GM19035 (cell line): ENCODE data around the gene PTGS1.

Source experiments
- ATAC-seq: cut with Tn5 transposase; IDR thresholded peaks from one replicate; pipeline ENCODE4 v1.9.1; 2021; ENCODE audit not compliant: unreplicated experiment

Gene PTGS1

DNA sequence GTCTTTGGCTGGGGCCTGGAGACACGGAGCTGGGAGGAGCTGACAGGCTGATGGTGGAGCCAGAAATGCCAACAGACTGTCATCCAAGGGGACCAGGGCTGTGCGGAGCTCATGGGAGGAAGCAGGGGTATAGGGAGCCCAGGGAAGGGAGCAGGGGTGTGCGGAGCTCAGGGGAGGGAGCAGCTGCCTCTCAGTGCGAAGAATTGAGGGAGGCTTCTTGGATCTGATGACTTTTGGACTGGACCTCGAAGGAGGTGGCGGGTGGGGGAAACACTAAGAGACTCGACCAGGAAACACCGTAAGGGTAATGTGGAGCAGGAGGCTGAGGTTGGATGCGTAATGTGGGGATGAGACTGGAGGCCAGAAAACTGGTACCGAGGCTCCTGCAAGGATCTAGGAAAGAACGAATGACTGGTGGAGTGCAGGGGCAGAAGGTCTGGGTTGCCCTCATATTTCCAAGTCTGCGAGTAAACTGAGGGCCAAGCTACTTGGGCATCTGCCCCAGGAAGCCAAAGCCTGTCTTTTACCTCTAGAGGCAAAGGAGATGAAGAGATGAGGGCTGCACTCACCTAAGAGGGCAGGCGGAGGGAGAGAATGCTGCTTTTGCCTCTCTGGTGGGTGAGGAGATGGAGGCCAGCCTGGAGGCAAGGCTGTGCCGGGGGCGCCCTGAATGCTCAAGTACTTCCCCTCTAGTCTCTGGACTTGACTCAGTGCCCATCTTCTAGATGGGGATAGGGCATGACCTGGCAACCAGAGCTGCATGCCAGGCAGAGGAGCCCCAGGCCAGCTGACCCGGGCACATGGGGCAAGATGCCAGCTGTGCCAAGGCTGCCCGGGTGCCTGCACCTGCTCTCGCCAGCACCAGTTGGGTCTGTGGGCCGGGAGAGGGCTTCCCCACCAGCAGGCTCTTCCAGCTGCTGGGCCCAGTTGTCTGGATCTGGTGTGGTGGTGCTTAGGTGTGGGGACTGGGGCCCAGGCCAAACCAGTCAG, 2.3 kb downstream of the PTGS1 start:
- no peak for ATAC-seq

DNA sequence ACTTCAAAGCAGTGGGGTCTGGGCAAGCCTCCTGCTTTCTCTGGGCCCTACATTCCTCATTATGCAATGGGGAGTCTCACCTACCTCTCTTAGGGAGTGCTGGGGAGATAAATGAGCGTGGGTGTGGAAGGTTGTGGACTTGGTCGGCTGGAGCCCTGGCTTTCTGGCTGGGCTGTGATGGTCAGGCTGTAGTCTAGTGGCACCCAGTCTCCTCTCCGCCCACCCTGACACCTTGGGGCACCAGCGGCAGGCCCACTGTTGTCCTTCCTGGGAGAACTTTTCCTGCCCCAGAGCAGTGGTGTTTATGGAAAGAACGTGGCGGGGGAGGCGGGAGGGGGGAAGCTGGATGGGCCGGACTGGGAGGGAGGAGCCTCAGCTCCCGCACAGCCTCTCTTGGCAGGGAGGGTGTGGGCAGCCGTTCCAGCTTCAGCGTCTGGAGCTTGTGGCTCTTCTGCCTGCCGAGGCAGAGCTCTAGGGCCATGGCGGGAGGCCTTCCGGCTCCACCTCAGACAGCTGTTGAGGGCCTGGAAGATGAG, 4.1 kb downstream of the PTGS1 start:
- ATAC-seq: no peak

DNA sequence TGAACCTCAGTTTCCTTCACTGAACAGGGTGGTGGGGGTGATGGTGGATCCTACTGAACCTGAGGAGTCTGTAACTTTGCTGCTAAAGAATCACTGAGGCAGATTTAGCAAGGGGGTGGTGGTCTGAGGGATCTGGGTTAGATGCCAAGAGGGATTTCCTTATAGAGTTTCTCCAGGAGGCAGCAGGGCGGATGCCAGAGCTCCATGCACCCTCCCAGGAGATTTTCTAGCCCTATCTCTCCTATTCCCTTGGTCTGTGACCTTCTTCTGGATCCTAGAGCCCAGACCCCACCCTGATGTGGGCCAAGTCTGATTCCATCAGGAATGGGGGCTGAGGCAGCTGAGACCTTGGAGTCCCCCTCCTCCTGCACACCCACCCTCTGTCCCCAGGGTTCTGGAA, 6.0 kb downstream of the PTGS1 start:
- no peak for ATAC-seq

DNA sequence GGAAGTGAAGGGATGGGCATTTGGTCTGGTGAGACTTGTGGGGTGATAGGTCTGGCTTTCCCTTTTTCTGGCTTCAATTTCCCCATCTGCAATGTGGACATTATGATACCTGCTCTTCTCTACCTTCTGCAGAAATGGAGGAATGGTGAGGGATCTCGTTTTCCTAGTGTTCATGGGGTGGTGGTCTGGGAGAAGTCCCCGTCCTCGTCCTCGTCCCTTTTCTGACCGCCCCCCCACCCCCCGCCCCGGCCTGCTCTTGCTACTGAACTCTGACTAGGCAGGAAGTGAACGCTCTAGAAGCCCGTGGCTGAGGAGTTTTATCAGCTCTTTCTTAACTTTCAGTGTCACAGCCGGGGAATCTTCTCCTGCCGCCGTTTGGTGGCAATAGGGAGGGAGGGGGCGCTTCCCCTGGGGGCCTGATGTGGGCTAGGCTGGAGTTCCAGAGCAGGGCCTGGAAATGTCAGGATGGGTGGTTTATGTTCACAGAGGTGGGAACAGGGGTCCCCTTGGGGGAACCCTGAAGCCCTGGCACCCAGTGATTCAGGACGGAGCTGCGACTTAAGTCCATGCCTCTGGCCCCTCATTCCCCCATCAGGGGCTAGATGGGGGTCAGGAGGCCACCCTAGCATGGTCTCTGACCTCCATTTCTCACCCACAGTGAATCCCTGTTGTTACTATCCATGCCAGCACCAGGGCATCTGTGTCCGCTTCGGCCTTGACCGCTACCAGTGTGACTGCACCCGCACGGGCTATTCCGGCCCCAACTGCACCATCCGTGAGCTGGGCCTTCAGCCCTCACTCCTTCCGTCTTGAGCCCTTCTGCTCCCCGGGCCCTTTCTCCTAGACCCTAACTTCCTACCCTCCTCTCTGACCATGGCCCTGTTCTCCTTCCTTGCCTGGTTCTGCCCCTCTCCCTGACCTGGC, 6.7 kb downstream of the PTGS1 start:
- no peak for ATAC-seq

DNA sequence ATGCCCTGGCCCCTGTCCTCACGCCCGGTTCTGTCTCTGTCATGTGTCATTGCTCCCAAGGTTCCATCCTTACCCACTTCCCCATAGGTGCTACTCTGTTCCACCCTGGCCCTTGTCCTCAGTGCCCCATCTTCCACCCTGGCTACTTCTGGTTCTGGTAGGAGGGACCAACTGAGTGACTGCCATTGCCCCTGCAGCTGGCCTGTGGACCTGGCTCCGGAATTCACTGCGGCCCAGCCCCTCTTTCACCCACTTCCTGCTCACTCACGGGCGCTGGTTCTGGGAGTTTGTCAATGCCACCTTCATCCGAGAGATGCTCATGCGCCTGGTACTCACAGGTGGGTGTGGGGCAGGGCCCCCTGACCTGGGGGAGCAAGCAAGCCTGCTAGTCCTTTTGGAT, 7.4 kb downstream of the PTGS1 start:
- no peak for ATAC-seq

DNA sequence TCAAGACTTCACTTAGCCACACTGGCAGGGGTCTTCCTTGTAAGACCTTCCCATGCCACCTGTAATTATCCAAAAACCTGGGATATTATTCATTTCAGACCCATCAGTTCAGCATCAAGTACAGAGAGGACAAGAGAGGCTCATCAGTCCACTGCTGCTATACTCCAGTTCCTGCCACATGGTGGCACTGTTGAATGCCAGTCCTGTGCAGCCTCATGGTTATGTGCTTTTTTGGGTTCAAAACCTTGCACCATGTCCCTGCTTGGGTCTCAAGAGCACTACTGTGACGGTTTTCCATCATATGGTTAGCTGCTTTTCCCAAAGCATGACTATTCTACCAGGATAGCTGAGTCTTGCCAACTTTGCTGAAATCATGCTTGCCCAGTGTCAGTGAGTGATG, 8.5 kb downstream of the PTGS1 start:
- ATAC-seq: no peak

DNA sequence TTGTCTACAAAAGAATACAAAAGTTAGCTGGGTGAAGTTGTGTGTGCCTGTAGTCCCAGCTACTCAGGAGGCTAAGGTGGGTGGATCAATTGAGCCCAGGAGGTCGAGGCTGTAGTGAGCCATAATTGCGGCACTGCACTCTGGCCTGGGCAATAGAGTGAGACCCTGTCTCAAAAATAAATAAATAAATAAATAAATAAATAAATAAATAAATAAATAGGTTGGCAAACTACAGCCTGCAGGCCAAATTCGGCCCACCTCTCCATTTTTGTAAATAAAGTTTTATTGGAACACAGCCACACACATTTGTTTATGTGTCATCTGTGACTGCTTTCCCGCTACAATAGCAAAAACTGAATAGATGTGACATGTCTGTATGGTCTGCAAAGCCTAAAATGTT, 9.5 kb downstream of the PTGS1 start:
- ATAC-seq: no peak

DNA sequence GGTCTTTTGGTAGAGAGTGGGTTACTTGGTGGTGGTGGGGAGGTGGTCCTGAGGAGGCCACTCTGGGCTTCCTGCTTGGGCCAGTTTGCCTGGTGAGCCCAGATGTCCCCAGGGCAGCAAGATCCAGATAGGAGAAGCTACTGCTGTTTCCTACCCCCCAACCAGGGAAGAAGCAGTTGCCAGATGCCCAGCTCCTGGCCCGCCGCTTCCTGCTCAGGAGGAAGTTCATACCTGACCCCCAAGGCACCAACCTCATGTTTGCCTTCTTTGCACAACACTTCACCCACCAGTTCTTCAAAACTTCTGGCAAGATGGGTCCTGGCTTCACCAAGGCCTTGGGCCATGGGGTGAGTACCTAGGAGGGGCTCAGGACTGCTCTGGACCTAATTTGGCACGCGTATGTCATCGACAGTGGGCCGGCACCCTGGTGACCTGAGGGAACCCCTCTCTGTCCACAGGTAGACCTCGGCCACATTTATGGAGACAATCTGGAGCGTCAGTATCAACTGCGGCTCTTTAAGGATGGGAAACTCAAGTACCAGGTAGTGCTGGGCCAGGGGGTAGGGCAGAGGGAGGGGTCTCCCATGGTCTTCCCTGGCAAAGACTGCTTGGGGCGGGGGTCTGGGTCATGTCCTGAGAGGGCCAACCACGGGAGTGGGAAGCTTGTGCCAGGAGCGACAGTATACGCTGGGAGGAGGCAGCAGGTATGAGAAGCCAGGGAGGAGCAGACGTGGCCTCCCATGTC, 10.6 kb downstream of the PTGS1 start:
- ATAC-seq: no peak

DNA sequence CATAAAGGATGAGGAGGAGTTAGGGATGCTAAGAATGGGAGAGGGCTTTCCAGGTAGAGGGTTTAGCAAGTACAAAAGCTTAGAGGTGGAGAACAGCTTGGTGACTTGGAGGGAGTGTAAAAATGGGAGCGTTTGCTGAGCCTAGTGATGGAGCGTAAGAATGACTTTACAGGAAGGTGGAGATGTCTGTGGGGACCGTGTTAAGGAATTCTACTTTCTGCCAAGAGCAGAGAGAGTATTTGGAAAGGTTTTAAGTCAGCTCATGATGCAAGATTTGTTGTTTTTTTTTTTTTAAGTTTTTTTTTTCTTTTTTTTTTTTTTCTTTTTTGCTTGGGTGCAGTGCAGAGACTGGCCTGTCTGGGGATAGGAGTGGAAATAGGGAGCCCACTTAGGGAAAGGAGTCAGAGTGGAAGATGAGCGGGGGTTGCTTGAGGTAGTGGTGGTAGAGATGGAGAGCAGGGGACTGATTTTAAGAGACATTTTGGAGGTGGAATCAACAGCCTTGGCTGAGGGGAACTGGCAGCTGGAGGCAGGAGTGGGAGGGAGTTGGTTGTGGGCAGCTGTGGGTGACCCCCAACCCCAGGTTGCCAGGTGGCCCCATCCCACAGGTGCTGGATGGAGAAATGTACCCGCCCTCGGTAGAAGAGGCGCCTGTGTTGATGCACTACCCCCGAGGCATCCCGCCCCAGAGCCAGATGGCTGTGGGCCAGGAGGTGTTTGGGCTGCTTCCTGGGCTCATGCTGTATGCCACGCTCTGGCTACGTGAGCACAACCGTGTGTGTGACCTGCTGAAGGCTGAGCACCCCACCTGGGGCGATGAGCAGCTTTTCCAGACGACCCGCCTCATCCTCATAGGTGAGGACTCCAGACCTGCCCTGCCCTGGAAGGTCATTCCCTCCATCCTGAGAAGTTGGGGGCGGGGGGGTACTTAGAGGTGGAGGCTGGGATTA, 12.4 kb downstream of the PTGS1 start:
- ATAC-seq: no peak

DNA sequence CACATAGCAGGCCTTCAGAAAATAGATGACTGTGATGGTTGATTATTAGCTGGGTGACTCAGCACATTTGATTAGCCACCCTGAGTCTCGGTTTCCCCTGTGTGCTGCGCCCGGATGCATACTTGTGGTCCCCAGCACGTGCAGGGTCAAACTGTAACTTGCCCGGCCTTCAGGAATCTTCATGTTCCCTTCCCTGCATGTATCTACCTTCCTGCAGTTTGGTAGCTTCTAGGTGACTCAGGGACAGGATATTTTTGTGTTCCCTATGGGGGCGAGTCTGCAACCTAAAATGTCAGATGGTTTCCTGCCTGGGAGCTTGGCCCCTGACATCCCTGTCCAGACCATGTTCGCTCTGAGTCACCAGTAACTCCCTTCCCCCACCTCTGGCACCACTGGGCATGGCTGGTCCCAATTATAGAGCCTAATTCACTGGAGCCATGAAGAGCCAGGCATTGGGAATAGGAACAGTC, 13.2 kb downstream of the PTGS1 start:
- ATAC-seq: no peak

DNA sequence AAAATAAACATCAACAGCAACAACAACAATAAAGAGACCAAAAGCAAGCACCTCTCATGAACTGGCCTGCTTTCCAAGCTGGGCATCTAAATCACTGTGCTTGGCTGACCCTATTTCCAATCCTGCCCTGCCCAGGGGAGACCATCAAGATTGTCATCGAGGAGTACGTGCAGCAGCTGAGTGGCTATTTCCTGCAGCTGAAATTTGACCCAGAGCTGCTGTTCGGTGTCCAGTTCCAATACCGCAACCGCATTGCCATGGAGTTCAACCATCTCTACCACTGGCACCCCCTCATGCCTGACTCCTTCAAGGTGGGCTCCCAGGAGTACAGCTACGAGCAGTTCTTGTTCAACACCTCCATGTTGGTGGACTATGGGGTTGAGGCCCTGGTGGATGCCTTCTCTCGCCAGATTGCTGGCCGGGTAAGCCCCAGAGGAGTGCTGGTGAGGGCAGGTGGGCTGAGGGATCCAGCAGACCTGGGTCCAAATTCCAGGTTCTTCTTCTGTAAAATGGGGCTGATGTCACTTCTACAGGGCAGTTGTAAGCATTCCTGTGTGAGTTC, 15.6 kb downstream of the PTGS1 start:
- no peak for ATAC-seq

DNA sequence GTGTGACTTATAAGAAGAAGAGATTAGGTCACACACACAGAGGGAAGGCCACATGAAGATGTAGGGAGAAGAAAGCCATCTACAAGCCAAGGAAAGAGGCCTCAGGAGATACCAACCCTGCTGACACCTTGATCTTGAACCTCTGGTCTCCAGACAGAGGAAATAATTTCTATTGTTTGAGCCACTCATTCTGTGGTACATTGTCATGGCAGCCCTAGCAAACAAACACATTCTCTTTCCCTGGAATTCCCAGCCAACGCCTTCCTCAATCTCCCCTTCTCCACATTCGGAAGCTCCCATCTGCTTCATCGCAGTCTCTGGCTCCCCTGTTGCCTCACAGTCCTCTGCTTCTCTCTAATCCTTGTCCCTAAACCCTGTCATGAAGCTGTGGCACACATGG, 16.7 kb downstream of the PTGS1 start:
- ATAC-seq: no peak

DNA sequence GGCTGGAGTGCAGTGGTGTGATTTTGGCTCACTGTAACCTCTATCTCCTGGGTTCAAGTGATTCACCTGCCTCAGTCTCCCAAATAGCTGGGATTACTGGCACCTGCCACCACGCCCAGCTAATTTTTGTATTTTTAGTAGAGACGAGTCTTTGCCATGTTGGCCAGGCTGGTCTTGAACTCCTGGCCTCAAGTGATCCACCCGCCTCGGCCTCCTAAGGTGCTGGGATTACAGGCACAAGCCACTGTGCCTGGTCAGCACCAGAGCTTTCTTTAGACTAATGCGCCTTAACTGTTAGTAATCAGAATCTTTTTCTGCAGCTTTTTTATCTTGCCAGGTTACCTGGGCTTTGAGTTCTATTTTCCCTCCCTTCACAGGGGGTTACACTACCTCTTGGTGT, 18.4 kb downstream of the PTGS1 start:
- no peak for ATAC-seq

DNA sequence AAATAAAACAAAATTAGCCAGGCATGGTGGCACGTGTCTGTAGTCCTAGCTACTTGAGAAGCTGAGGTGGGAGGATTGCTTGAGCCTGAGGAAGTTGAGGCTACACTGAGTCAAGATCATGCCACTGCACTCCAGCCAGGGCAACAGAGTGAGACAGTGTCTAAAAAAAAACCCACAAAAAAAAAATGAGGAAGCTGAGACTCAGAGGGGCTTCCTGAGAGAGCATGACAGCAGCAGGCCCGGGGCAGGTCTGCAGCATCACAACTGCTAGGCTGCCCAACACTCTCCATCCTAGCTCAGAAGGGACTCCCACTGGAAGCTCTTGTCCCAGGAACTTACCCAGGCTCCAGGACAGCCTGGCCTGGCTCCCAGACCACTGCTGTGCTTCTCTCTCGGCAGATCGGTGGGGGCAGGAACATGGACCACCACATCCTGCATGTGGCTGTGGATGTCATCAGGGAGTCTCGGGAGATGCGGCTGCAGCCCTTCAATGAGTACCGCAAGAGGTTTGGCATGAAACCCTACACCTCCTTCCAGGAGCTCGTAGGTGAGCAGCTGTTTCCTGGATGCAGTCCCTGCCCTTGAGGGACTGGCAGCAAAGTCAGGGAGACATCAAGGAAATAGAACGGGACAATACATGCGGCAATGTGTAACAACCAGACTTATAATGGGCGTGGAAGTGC, 19.1 kb downstream of the PTGS1 start:
- ATAC-seq: no peak

DNA sequence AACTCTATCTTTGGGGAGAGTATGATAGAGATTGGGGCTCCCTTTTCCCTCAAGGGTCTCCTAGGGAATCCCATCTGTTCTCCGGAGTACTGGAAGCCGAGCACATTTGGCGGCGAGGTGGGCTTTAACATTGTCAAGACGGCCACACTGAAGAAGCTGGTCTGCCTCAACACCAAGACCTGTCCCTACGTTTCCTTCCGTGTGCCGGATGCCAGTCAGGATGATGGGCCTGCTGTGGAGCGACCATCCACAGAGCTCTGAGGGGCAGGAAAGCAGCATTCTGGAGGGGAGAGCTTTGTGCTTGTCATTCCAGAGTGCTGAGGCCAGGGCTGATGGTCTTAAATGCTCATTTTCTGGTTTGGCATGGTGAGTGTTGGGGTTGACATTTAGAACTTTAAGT, 21.5 kb downstream of the PTGS1 start:
- ATAC-seq: no peak

DNA sequence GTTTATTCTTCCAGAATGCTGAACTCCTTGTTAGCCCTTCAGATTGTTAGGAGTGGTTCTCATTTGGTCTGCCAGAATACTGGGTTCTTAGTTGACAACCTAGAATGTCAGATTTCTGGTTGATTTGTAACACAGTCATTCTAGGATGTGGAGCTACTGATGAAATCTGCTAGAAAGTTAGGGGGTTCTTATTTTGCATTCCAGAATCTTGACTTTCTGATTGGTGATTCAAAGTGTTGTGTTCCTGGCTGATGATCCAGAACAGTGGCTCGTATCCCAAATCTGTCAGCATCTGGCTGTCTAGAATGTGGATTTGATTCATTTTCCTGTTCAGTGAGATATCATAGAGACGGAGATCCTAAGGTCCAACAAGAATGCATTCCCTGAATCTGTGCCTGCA, 21.9 kb downstream of the PTGS1 start:
- no peak for ATAC-seq

DNA sequence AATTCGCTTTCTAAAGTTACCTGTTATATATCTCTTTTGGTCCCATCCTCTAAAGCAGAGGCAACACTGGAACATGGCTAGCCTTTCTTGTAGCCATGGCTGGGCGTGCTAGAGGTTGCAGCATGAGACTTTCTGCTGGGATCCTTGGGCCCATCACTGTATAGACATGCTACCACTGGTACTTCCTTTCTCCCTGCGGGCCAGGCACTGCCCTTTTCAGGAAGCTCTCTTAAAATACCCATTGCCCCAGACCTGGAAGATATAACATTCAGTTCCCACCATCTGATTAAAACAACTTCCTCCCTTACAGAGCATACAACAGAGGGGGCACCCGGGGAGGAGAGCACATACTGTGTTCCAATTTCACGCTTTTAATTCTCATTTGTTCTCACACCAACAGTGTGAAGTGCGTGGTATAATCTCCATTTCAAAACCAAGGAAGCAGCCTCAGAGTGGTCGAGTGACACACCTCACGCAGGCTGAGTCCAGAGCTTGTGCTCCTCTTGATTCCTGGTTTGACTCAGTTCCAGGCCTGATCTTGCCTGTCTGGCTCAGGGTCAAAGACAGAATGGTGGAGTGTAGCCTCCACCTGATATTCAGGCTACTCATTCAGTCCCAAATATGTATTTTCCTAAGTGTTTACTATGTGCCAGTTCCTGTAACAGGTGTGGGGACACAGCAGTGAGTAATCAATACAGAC, 22.6 kb downstream of the PTGS1 start:
- no peak for ATAC-seq
